GM23338 (cell line): ENCODE measurements around the gene ALS2. TPM values are rescaled to one million over a fixed set of nuclear protein-coding genes. Genes with fewer than 3 reads are reported as not detected.

Experiments used
- ATAC-seq: fragments of 200-7000 bp; cut with Tn5 transposase; 3 replicates; pipeline ENCODE4 v1.9.1; 2020
- DNase-seq: peaks from one replicate; pipeline ENCODE4 v3.0.0-alpha.2; 2015; ENCODE audit warnings: low spot score
- H2AFZ ChIP-seq: fragments of 200-600 bp; sonication (generic); 2 replicates; pipeline ENCODE4 v1.8.0; 2016; ENCODE audit warnings: antibody characterized with exemption, mild to moderate bottlenecking, moderate library complexity
- H3F3A ChIP-seq: fragments of 200-600 bp; sonication (generic); replicated peaks from 2 replicates; pipeline ENCODE4 v1.8.0; 2017; ENCODE audit warnings: antibody characterized with exemption, mixed run types, low read depth
- H3K27ac ChIP-seq: fragments of 200-600 bp; sonication (generic); 2 replicates; pipeline ENCODE4 v1.6.1; 2016; ENCODE audit warnings: low read depth
- H3K27me3 ChIP-seq: fragments of 200-600 bp; sonication (generic); 2 replicates; pipeline ENCODE4 v1.8.0; 2016; ENCODE audit warnings: mild to moderate bottlenecking, mixed run types, moderate library complexity; ENCODE audit not compliant: insufficient read depth
- H3K36me3 ChIP-seq: fragments of 200-600 bp; sonication (generic); 2 replicates; pipeline ENCODE4 v1.8.0; 2016; ENCODE audit warnings: mild to moderate bottlenecking; ENCODE audit not compliant: insufficient read depth
- H3K4me1 ChIP-seq: fragments of 200-600 bp; sonication (generic); 2 replicates; pipeline ENCODE4 v1.8.0; 2016; ENCODE audit warnings: mild to moderate bottlenecking, moderate library complexity; ENCODE audit not compliant: insufficient read depth
- H3K4me2 ChIP-seq: fragments of 200-600 bp; sonication (generic); 2 replicates; pipeline ENCODE4 v1.7.1; 2017; ENCODE audit warnings: mixed run types
- H3K4me3 ChIP-seq: fragments of 200-600 bp; sonication (generic); 2 replicates; pipeline ENCODE4 v1.6.1; 2016; ENCODE audit warnings: mixed run types
- H3K79me2 ChIP-seq: fragments of 200-600 bp; sonication (generic); replicated peaks from 2 replicates; pipeline ENCODE4 v1.8.0; 2017; ENCODE audit warnings: mild to moderate bottlenecking; ENCODE audit not compliant: insufficient read depth
- H3K9me2 ChIP-seq: fragments of 200-600 bp; sonication (generic); 2 replicates; pipeline ENCODE4 v1.8.0; 2017; ENCODE audit not compliant: insufficient read depth
- H4K20me1 ChIP-seq: fragments of 200-600 bp; sonication (generic); replicated peaks from 2 replicates; pipeline ENCODE4 v1.8.0; 2017; ENCODE audit warnings: mild to moderate bottlenecking; ENCODE audit not compliant: insufficient read depth
- H3K27ac Mint-ChIP-seq: 2 replicates; pipeline ENCODE4 v1.8.0; 2020; ENCODE audit warnings: inconsistent platforms, mild to moderate bottlenecking, moderate library complexity, mixed read lengths
- H3K27me3 Mint-ChIP-seq: 3 replicates; pipeline ENCODE4 v1.8.0; 2022; ENCODE audit warnings: low read depth, mild to moderate bottlenecking, moderate library complexity, mixed read lengths, inconsistent platforms; ENCODE audit not compliant: insufficient read depth, poor library complexity
- H3K36me3 Mint-ChIP-seq: 3 replicates; pipeline ENCODE4 v1.8.0; 2021; ENCODE audit warnings: low read depth, mild to moderate bottlenecking, inconsistent platforms, moderate library complexity, mixed read lengths
- H3K4me1 Mint-ChIP-seq: 3 replicates; pipeline ENCODE4 v1.8.0; 2020; ENCODE audit warnings: mild to moderate bottlenecking, inconsistent platforms, mixed read lengths
- H3K4me3 Mint-ChIP-seq: 3 replicates; pipeline ENCODE4 v1.8.0; 2021; ENCODE audit warnings: moderate library complexity, mild to moderate bottlenecking, inconsistent platforms, mixed read lengths
- H3K9me3 Mint-ChIP-seq: 3 replicates; pipeline ENCODE4 v1.8.0; 2020; ENCODE audit warnings: moderate library complexity, mild to moderate bottlenecking, inconsistent platforms, mixed read lengths
- CREB1 ChIP-seq: fragments of 250-450 bp; sonication (Bioruptor Pico); IDR thresholded peaks from 2 replicates; pipeline ENCODE4 v1.5.0; 2020; ENCODE audit warnings: low read depth, mild to moderate bottlenecking, moderate library complexity
- CTCF ChIP-seq, 2 experiments: fragments of 200-600 bp in 1 of 2; sonication (generic) in 1 of 2; conservative IDR thresholded peaks; 2 replicates each; pipeline versions ENCODE4 v1.5.1 to v1.6.1; 2016 to 2017; ENCODE audit warnings: antibody characterized with exemption in 2 of 2, low read depth in 2 of 2, mild to moderate bottlenecking in 2 of 2, moderate library complexity in 1 of 2
- EZH2 ChIP-seq: fragments of 200-600 bp; sonication (generic); IDR thresholded peaks from one replicate; pipeline ENCODE4 v1.8.0; 2017; ENCODE audit warnings: antibody characterized with exemption, mild to moderate bottlenecking, low read depth; ENCODE audit not compliant: unreplicated experiment
- EZH2phosphoT487 ChIP-seq: fragments of 200-600 bp; sonication (generic); IDR thresholded peaks from one replicate; pipeline ENCODE4 v1.8.1; 2018; ENCODE audit warnings: antibody characterized with exemption; ENCODE audit not compliant: unreplicated experiment
- JUNB ChIP-seq: IDR thresholded peaks from one replicate; pipeline ENCODE4 v1.6.1; 2016; ENCODE audit warnings: antibody characterized with exemption; ENCODE audit not compliant: unreplicated experiment
- NANOG ChIP-seq: IDR thresholded peaks from 2 replicates; pipeline ENCODE4 v1.6.1; 2016; ENCODE audit warnings: antibody characterized with exemption, borderline replicate concordance
- POLR2AphosphoS5 ChIP-seq: IDR thresholded peaks from 2 replicates; pipeline ENCODE4 v1.6.1; 2016; ENCODE audit warnings: antibody characterized with exemption, low read depth
- REST ChIP-seq: IDR thresholded peaks from one replicate; pipeline ENCODE4 v1.6.1; 2018; ENCODE audit warnings: antibody characterized with exemption; ENCODE audit not compliant: unreplicated experiment
- STAT1 ChIP-seq: IDR thresholded peaks from one replicate; pipeline ENCODE4 v1.6.1; 2016; ENCODE audit warnings: antibody characterized with exemption; ENCODE audit not compliant: unreplicated experiment
- ZNF114 ChIP-seq: fragments of 250-450 bp; sonication (Bioruptor Pico); IDR thresholded peaks from 2 replicates; pipeline ENCODE4 v1.5.0; 2020; ENCODE audit warnings: mild to moderate bottlenecking, moderate library complexity
- ZNF331 ChIP-seq: fragments of 250-450 bp; sonication (Bioruptor Pico); IDR thresholded peaks from 2 replicates; pipeline ENCODE4 v1.5.0; 2020; ENCODE audit warnings: low read depth, mild to moderate bottlenecking, moderate library complexity
- ZNF462 ChIP-seq: fragments of 250-450 bp; sonication (Bioruptor Pico); IDR thresholded peaks from 2 replicates; pipeline ENCODE4 v1.5.0; 2020; ENCODE audit warnings: mild to moderate bottlenecking, moderate library complexity
- polyA plus RNA-seq: library from polyadenylated mRNA; unstranded; fragments of >200 nt; fragmentation: Nextera tagmentation; extraction: Ambion mirVana; gene quantifications from 2 replicates; pipeline ENCODE4 v1.2.1, GENCODE V29; 2016
- total RNA-seq: library from RNA; depleted of rRNA; stranded (reverse); fragments of >200 nt; shearing (Covaris generic); gene quantifications from 2 replicates; pipeline ENCODE4 v1.2.3, GENCODE V29; 2014
- TF ChIP-seq, protein P1 (sequence below): IDR thresholded peaks from 2 replicates; pipeline ENCODE4 v1.6.1; 2016; ENCODE audit warnings: antibody characterized with exemption

The ALS2 gene
- total and polyA plus RNA-seq, 2 experiments from 2014 or later = 9.6 to 43.3 TPM

- no peaks in the 10 kb centered on the region for H3K36me3 ChIP-seq
- no peak overlapping the region for H3K4me3 ChIP-seq
- peaks cover 8% of the 10 kb centered on the region for H3K4me1 ChIP-seq
- H3K79me2 ChIP-seq = no peaks in the 10 kb centered on the region
- no peak for DNase-seq
- no peaks in the 10 kb centered on the region for H4K20me1 ChIP-seq
- H3K27me3 ChIP-seq = no peaks in the 10 kb centered on the region
- Mint-ChIP-seq H3K4me1 (peaks cover 18% of the 10 kb centered on the region), H3K9me3 (no peaks in the 10 kb centered on the region), H3K27ac (no peak overlapping the region), H3K4me3 (no peak overlapping the region), H3K27me3 (peaks cover 4% of the 10 kb centered on the region), H3K36me3 (no peaks in the 10 kb centered on the region)
- TF ChIP-seq REST (no peak), ZNF462 (CRISPR knock-in tag) (no peak), POLR2AphosphoS5 (no peak), CTCF (conservative IDR thresholded peaks at IDR 0.05; ENCODE audit: low read depth in 2 of 2) (no peak), EZH2phosphoT487 (no peak), STAT1 (no peak), JUNB (no peak), ZNF331 (CRISPR knock-in tag) (no peak), CREB1 (no peak), ZNF114 (CRISPR knock-in tag) (no peak), EZH2 (no peak), NANOG (no peak)
- TF ChIP-seq, protein P1, sequence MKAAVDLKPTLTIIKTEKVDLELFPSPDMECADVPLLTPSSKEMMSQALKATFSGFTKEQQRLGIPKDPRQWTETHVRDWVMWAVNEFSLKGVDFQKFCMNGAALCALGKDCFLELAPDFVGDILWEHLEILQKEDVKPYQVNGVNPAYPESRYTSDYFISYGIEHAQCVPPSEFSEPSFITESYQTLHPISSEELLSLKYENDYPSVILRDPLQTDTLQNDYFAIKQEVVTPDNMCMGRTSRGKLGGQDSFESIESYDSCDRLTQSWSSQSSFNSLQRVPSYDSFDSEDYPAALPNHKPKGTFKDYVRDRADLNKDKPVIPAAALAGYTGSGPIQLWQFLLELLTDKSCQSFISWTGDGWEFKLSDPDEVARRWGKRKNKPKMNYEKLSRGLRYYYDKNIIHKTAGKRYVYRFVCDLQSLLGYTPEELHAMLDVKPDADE = no peak
- H2AFZ ChIP-seq = no peak overlapping the region
- H3K4me2 ChIP-seq = no peak overlapping the region
- no peak overlapping the region for H3K27ac ChIP-seq
- H3F3A ChIP-seq = no peaks in the 10 kb centered on the region
- H3K9me2 ChIP-seq = no peaks in the 10 kb centered on the region
- ATAC-seq = no peak
Measured at GRCh38 chr2:201673546-201673945, 107.2 kb downstream of the ALS2 start.
